ENCODE data around the gene AACS.

GRCh38 chr12:125105600-125105999 lies 40.4 kb downstream of the AACS start:
- TF ChIP-seq CTCF (IDR thresholded peaks at IDR 0.05; ENCODE audit: low read depth, low read length, poor library complexity, severe bottlenecking) (no peak), EZH2phosphoT487 (IDR thresholded peaks at IDR 0.05; ENCODE audit: borderline replicate concordance, low read length) (no peak)

Data from DOHH2 (cell line).